ENCODE data around the gene ARSD.
"Not testable (repeated sequence)": the region's sequence is repeated elsewhere in the genome, so short reads cannot be mapped to it uniquely, and the experiment has no call there.

The ARSD gene, protein sequence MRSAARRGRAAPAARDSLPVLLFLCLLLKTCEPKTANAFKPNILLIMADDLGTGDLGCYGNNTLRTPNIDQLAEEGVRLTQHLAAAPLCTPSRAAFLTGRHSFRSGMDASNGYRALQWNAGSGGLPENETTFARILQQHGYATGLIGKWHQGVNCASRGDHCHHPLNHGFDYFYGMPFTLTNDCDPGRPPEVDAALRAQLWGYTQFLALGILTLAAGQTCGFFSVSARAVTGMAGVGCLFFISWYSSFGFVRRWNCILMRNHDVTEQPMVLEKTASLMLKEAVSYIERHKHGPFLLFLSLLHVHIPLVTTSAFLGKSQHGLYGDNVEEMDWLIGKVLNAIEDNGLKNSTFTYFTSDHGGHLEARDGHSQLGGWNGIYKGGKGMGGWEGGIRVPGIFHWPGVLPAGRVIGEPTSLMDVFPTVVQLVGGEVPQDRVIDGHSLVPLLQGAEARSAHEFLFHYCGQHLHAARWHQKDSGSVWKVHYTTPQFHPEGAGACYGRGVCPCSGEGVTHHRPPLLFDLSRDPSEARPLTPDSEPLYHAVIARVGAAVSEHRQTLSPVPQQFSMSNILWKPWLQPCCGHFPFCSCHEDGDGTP

DNA sequence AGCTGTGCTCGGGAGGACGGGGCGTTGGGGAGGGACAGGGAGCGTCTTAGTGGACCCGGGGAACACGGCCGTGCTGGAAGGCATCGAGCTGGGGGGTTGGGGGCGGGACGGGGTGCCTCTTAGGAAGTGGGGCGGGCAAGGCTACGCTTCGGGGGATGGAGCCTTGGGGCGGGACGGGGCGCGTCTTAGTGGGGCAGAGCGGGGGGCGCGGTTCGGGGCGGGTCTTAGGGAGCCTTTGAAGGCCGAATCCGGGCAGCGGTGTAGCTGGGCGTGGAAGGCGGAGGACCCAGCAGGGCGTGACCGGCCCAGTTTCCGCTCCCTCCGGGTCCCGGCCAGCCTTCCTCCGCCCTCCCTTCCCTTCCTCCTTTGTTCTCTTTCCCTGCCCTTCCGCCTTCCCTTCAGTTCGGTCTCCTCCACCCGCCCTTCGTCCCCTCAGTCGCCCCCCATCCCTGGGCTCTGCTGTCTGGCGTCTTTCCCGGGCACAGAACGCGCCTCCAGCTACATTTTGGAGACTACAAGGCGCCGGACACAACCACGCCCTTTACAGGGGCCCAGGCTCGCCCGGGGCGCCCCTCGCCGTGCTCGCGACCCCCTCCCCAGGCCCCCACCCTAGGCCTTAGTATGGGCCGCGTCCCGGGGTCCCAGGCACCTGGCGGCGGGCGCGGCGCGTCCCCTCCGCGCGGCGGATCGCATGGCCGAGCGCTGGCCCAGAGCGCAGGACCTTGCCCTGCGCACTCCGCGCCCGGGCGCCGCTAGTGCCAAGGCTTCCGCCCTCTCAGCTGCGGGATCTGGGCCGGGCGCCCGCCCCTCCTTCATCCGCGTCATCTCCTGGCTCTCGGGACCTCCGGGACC, at the start of gene ARSD:
Gene ARSD (minus strand): TSS at position 757 of the 852 bp plus-strand sequence. CDS start 64 bp downstream, at position 693.
- peak; percentile 62 to 66 for DNase-seq (ENCODE audit: low read depth in 2 of 2)

DNA sequence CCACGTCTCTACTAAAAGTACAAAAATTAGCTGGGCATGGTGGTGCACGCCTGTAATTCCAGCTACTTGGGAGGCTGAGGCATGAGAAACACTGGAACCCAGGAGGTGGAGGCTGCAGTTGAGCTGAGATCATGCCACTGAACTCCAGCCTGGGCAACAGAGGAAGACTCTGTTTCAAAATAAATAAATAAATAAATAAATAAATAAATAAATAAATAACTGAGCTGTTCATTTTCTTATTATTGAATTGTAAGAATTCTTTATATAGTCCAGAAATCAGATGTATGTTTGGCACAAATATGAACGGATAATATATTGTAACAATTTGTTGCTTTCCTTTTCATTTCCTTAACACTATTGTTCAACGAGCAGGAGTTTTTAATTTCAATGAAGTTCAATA, 49.5 kb upstream of the ARSD start:
- DNase-seq (ENCODE audit: low read depth in 2 of 2): not testable (repeated sequence)

DNA sequence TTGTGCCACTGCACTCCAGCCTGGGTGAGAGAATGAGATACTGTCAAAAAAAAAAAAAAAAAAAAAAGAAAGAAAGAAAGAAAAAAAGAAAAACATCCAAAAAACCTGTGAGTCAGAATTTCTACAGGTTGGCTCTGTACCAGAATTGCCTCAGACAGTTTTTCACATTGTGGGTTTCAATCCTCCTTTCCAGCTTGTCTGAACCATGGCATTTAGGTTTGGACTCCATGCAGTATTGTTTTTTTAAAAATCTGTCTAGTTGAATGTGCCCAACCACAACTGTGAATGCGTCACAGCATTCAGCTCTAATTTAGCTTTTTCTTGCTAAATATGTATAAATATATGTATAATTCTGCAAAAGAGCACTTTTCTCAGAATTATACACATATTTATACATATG, 45.8 kb upstream of the ARSD start:
- DNase-seq (ENCODE audit: low read depth in 2 of 2): no peak

DNA sequence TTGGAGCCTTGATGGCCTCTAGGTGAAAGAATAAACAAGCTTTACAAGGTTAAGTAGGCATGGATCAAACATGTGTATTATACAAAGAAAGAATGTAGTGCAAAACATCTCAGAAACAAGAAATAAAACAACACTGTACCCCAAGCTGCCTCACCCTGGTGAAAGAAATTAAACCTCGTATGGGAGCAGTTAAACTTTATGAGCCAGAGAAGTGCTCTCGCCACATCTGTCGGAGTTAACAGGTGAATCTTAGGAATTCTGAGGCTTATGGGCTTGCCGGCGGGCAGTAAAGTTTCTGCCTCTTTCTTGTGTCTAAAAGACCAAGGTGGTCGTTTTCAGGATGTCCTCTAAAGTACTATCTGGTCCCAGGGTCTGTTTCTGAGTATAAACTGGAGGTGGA, 43.3 kb upstream of the ARSD start:
- DNase-seq (ENCODE audit: low read depth in 2 of 2): no peak

DNA sequence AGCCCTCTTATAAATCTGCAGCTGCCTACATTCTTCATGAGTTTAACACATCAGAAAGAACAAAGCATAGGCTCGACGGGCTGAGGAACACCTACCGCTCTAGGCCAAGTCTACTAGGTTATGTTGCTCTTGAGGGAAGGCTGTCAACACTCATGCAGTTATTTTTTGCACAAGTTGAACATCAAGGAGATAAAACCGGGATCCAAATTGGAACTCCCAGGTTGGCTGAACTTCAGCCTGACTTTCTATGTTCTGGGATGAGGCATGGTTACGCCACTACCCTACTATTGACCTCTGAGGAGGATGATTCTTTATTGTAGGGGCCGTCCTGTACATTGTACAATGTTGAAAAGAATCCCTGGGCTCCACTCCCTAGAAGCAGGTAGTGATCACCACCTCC, 39.9 kb upstream of the ARSD start:
- no peak for DNase-seq (ENCODE audit: low read depth in 2 of 2)

DNA sequence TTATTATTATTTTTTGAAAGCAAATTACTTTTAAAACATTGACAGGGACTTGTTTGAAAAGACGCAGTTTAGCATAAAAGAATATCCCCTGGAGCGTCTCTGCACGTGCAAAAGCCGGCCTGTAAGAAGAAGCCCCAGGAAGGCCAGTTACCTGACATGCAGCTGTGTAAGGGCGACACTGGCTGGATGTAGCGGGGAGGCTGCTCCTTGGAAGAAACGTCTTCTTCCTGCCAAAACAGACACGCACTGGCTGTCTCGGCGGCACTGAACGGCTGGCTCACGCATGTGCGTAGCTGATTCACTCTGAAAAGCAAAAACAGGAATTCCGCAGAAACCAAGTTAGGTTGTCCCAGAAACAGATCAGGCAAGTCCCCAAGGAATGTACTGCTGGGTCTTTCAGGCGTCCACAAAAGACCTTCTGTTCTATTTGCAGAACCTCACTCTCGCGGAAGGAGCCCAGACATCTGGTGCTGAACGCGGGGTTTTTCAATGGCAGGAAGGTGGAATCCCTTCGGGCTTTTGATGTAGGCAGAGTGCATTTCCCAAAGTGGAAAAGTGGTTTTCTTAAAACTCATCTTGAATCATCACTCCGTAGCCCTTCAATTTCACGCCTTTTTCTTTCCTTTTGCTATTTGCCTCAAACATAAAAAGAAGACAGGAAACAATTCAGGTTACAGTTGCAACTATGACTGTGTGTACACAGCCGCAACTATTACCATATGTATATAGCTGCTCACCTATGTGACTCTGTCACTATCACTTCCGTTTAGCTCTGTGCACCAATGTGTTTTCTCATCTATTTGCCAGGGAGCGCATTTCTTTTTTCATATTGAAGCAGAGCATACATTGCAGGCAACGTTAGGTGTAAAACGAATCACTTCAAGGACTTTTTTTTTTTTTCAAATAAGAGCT, 39.1 kb upstream of the ARSD start:
- DNase-seq (ENCODE audit: low read depth in 2 of 2): peak in 1 of 2 experiments; percentile 5

DNA sequence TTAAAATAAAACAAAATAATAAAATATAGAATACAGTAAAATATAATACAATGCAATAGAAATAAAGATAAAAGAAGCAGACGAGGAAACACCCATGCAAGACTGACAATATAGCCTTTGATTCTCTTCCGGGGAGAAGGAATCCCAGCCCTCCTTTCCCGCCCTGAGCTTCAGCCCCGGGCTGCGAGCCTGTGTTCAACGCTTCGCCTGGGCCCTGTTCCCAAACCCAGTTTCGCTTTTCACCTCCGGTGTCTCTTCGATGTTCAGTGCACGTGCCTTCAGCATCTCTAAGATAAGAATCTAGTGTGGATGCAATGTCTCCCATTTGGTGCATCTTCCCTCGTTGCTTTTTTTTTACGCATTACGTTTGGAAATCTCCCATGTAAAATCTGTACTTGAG, 38.4 kb upstream of the ARSD start:
- no peak for DNase-seq (ENCODE audit: low read depth in 2 of 2)

DNA sequence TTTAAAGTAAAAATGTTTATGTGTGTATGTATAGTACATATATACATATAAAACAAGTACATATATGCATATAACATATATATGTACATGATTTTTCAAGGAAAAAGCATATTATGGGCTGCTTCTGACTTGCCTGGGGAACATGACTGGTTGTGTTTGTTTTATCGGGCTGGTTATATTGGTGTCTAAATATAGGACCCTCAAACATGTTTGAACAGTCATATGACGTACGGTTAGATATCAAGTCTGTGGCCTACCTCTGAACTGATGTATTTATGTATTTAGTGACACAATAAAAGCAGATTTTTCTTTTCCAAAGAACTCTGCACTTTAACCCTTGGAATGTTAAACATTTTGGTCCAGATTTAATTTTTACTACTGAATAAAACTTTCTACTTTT, 37.9 kb upstream of the ARSD start:
- DNase-seq (ENCODE audit: low read depth in 2 of 2): no peak

DNA sequence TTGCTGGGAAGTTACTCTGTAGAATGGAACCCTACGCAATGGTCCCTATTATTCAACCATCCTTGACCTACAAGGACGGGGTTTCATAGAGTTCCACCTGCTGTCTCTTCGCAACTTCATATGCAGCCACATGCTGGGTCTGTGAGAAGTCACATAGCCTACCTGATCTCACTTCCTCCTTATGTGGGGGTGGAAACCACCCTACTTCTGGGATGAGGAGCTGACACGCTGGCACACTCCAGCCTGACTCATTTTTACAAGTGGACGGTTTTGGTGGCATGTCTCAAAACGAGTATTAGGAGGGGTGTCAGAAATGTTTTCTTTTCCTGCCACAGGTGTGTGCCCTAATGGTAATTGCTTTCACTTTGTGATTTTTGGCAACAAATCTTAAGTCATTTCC, 36.8 kb upstream of the ARSD start:
- DNase-seq (ENCODE audit: low read depth in 2 of 2): no peak

DNA sequence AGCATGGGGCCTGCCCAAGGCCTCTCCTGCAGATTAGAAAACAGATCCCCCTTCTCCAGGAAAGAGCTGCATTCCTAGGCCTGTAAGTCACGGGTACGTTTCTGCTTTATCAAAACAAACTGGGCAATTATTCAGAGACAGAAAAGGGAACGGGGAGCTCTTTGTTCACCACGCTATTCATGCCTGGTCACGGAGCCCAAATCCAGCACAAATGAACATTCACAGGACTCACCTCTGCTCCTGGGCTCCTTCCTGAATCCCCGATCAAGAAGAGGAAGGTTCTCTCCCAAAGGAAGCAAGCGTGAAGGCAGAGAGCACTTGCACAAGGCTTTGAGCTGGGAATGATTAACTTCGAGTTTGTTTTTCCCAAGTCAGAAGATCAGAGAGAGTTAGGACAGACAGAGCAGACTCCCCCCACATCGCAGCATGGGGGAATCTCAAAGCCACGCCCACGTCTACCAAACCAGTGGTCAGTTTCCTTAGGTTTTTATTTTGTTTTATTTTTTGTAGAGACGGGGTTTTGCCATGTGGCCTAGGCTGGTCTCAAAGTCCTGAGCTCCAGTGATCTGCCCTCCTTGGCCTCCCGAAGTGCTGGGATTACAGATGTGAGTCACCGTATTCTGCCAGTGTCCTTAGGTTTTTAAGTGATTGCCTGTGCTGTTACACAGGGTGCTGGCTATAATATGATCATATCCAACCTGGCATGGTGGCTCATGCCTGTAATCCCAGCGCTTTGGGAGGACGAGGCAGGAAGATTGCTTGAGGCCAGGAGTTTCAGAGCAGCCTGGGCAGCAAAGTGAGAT, 35.1 kb upstream of the ARSD start:
- peak; percentile 12 to 20 for DNase-seq (ENCODE audit: low read depth in 2 of 2)

DNA sequence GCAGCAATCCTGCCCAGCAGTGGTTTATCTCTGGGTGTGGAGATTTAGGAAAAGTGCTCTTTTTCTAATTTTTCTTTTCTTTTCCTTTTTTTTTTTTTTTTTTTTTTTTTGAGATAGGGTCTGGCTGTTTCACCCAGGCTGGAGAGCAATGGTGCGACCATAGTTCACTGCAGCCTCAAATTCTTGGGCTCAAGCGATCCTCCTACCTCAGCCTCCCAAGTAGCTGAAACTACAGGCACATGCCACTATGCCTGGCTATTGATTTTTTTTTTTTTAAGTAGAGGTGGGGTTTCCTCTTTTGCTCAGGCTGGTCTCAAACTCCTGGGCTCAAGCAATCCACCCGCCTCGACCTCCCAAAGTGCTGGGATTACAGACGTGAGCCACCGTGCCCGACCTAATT, 34.3 kb upstream of the ARSD start:
- not testable (repeated sequence) for DNase-seq (ENCODE audit: low read depth in 2 of 2)

DNA sequence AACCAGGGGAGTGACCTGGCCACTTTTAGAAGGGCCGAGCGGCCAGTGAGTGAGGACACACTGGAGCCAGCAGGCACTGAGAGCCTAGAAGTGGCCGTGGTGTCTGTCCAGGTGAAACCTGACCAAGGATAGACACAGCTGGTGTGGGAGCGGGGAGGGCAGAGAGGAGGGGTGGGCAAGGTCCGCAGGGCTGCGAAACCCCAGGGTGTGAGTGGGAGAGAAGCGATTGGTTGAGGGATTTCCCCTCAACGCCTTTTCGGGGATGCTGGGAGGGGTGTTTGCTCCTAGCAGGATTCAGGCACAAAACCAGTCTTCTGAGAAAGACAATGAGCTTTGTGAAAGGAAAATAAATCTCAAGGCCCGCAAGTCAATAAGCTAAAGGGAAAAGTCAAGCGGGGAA, 33.2 kb upstream of the ARSD start:
- DNase-seq (ENCODE audit: low read depth in 2 of 2): no peak

DNA sequence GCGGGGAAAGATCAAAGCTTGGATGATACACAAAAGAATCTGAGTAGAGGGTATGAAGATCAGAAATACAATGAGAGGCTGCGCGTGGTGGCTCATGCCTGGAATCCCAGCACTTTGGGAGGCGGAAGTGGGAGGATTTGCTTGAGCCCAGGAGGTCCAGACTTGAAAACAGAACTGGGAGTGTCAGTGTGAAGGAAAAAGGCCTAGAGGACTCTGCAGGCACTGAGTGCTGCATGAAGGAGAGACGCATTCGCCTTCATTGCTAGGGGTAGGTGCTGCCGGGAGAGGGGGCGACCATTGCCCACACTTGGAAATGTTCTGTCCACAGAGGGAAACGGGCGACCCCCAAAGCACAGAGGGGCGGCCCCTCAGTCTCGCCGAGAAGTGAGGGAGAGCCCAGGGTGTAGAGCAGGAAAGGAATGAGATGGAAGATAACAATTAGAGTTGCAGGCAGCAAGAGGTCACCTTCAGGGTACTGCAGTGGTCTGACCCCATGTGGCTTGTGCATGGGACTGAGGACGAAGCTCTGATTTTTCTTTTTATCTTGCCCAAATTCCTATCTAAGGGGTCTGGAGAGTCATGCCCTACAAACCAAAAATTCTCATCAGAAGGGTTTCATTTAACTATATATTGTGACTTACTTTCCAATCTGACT, 31.8 kb upstream of the ARSD start:
- DNase-seq (ENCODE audit: low read depth in 2 of 2): no peak

DNA sequence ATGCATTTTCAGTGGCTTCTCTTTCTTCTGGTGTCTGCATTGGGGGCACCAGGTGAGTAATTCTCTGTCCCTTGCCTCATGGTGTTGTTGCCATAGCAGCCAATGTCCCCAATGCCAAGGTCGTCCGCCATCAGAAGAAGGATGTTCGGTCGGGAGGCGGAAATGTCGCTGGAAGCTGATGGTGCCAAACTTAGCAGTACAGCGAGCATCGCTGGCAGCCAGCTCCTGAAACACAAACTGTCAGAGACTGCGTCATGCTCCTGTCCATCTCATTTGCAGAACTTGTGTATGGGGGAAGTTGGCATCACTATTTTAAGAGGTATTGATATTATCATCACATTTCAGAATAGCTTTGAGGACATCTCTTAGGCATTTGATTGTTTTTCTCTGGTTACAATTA, 29.1 kb upstream of the ARSD start:
- DNase-seq (ENCODE audit: low read depth in 2 of 2): no peak

DNA sequence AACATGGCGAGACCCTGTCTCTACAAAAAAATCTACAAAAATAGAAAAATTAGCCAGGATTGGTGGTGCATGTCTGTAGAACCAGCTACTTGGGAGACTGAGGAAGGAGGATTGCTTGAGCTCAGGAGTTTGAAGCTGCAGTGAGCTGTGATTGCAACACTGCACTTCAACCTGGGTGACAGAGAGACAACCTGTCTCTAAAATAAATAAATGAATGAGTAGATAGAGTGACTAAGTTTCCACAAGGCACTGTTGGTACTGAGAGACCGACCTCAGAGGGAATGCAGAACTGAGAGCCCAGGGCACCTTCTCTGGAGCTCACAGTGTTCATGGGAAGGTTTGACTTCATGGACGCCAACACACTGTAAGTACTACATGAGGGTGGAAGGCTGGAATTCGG, 26.7 kb upstream of the ARSD start:
- DNase-seq (ENCODE audit: low read depth in 2 of 2): no peak

DNA sequence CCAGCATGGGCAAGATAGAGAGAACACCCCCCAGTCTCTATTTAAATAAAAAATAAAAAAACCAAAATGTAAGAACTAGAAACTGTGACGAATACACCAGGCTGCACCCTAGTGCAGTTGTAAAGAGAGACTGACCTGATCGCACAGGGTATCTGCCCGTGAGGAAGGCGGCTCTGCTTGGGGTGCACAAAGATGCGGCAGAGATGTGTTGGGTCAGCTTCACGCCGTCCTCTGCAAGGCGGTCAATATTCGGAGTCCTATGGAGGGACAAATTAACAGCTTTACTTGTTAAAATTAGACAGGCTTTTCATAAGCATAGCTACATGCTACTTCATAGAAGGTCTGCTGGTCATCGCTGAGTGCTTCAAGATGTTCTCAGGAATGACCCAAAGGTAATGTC, 26.1 kb upstream of the ARSD start:
- no peak for DNase-seq (ENCODE audit: low read depth in 2 of 2)

DNA sequence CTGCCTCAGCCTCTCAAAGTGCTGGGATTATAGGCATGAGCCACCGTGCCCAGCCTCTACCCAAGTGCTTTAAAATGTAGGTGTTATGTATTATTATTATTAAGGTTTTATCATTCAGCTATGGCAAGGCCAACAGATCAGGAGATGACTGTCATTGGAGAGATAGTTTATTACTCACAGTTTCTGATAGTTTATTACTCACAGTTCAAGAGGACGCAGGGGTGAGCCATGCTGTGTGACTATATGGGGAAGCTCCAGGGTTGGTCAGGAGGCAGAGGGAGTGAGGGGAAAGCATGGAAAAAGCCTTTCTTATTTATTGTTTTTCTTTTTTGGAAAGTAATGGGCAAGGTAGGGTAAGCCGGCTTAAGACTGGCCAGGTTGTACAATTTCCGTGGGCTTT, 25.4 kb upstream of the ARSD start:
- no peak for DNase-seq (ENCODE audit: low read depth in 2 of 2)

DNA sequence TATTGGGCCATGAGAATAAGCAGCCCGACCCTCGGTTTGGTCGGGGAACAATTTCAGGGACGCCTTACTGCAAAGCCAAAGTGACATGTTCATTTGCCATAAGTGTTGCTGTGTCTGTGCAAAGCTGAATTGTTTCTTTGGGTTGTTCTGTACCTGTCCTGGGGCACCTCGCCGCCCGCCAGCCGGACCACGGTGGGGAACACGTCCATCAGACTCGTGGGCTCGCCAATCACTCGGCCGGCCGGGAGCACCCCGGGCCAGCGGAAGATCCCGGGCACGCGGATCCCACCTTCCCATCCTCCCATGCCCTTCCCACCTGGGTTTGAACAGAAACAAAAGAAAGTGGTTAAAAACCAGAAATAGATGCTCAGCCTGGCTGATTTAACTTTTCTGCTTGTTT, 8.8 kb upstream of the ARSD start:
- not testable (repeated sequence) for DNase-seq (ENCODE audit: low read depth in 2 of 2)

DNA sequence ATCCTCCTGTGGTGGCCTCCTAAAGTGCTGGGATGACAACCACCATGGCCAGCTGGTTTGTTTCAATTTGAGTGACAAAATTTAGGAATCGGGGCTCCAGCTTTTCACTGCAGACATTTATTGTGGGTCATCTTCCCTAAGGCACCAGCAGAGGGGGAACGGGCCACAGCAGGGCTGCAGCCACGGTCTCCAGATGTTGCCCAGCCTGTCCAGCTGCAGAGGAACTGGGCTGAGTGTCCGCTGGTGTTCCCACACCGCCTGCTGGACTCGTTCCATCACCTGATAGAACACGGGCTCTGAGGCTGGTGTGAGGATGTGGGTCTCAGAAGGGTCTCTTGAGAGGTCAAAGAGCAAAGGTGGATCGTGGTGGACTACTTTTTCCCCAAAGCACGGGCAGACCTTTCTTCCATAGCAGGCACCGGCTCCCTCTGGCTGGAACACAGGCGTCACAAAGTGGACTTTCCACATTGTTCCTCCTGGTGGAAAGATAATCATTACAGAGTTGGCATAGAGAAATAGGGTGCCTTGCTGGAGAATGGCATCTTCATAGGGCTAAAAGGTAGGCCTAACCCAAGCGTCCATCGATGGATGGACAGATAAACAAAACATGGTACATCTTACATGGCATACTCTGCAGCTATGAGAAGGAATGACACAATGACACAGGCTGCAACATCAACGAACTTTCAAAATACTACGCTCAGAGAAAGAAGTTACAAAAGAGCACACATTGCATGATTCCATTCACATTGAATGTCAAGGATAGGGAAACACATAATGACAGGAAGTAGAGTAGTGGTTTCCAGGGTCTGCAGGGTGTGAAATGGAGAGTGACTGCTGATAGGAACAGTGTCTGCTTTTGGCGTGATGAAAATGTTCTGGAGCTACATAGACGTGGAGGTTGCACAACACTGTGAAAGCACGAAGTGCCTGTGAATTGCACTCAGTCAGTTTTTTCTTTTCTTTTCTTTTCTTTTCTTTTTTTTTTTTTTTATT, 5.9 kb upstream of the ARSD start:
- DNase-seq (ENCODE audit: low read depth in 2 of 2): no peak
